ENCODE data around the gene SLC10A7.

The SLC10A7 gene

GRCh38 chr4:146490106-146490505 lies 31.6 kb downstream of the SLC10A7 start:
- DNase-seq = no peak

DNA sequence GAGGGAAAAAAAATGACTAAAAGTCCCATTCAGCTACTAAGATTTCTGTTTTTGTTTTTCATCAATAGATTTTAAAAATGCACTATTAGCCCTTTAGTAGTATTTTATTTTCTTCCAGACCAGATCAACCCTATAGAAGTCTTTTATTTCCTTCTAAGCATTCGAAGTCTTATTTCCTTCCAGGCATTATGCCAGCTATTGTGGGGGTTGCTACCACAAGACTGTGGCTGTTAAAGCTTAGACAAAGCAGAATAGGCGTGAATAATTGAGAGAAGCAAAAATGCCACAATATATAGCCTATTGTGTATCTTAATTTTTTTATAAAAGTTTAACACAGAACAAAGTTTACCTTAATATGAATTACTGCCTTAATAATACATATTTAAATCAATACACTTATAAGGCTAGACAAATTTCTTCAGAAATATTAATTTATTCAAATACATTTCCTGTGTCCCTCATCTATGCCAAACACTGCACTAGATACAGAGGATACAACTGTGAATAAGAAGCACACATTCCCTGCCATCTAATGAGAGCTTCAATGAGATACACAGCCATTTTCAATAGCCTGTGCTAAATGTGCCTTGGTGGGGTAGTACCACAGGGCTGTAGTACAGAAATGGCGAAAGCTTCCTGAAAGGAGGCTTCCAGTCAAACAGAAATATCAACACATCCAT lies 33.1 kb downstream of the SLC10A7 start:
- DNase-seq = no peak

DNA sequence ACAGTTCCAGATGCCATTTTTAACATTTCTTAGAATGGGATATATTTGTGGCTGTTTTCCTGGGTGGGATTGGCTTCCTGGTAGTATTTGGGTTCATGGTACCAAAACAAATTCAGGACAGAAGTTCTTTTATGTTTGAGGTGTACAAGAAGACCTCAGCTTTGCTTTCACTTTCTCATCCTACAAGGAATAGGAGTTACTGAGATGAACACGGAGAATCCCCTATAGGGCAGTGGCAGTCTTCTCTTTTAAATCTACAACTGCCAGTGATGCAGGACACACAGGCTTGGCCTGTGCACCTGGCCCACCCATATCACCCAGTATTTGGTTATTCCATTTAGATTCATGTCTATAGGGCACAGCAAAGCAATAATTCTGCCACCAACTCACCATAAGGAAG lies 35.2 kb downstream of the SLC10A7 start:
- DNase-seq = no peak

- no peak for DNase-seq
These were observed 35.8 kb downstream of the SLC10A7 start for GRCh38 chr4:146485968-146486367.

- no peak for DNase-seq
These were observed 39.0 kb downstream of the SLC10A7 start for GRCh38 chr4:146482788-146483187.

DNA sequence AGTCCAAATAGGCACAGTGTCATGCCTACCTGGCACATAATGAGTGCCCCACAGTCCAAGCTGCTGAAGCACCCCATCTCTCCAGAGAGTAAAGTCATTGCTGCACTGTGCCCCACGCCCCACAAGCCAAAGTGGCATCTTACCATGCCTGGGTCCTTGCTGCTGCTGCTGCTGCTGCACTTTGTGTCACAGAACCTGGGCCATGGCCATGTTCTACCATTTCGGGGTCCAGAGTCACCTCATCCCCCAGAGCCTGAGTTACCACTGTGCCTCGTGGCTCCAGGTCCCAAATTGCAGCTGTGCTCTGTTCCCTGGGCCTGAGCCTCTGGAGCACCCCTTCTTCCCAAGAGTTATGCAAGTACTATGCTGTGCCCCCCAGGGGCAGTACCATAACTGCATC lies 40.5 kb downstream of the SLC10A7 start:
- no peak for DNase-seq

- DNase-seq = no peak
These were observed 43.7 kb downstream of the SLC10A7 start for GRCh38 chr4:146478009-146478408.

DNA sequence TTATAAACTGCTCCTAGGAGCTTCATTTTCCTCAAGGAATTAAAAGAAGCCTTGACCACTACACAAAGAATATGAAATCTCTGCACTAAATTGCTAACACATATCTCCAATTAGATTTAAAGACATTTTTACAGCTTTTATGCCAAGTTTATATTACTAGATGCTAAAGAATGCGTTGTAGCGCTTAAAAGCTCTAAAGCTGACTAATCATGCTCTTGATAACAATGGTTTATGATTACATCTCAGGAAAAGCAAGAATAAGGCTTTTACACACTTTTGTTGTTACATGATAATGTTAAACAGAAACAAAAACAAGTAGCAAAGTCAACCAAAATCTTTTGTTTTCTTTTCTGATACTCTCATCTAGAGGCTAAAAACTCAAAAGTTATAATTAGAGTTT lies 44.7 kb downstream of the SLC10A7 start:
- DNase-seq = no peak

GRCh38 chr4:146472404-146472803 lies 49.3 kb downstream of the SLC10A7 start:
- DNase-seq = no peak

- DNase-seq = no peak
These were observed 51.1 kb downstream of the SLC10A7 start for GRCh38 chr4:146470604-146471003.

- no peak for DNase-seq
These were observed 52.7 kb downstream of the SLC10A7 start for GRCh38 chr4:146469022-146469421.

- no peak for DNase-seq
These were observed 56.1 kb downstream of the SLC10A7 start for GRCh38 chr4:146465628-146466027.

DNA sequence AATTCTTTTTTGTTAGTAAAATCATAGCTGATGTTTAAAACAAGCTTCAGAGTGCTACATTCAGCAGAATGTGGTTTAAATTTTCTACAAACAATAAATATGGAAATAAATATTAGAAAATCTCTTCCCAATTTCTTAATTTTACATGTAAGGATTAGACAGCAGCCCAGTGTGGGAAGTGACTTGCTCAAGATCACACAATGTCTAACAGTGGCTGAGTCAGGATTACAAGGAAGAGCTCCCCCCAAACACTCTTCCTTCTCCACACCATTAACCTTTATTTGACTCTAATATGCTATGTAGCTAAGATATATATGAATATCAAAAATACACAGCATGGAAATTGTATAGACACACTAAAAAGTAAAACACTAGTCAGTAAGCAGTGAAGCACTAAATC lies 59.5 kb downstream of the SLC10A7 start:
- no peak for DNase-seq

- no peak for DNase-seq
These were observed 63.1 kb downstream of the SLC10A7 start for GRCh38 chr4:146458594-146458993.

DNA sequence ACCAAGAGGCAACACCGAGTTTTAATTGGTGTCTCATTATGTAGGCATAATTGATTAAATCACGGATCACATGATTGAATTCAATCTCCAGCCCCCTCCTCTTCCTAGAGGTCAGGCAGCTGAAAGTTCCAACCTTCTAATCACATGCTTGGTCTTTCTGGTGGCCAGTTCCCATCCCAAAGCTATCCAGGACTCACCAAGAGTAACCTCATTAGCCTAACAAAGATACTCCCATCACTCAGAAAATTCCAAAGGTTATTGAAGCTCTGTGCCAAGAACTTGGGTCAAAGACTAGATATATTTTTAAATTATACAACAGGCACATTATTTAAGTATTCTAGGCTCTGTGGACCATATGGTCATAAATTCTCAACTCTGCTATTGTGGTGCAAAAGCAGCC lies 65.1 kb downstream of the SLC10A7 start:
- no peak for DNase-seq

DNA sequence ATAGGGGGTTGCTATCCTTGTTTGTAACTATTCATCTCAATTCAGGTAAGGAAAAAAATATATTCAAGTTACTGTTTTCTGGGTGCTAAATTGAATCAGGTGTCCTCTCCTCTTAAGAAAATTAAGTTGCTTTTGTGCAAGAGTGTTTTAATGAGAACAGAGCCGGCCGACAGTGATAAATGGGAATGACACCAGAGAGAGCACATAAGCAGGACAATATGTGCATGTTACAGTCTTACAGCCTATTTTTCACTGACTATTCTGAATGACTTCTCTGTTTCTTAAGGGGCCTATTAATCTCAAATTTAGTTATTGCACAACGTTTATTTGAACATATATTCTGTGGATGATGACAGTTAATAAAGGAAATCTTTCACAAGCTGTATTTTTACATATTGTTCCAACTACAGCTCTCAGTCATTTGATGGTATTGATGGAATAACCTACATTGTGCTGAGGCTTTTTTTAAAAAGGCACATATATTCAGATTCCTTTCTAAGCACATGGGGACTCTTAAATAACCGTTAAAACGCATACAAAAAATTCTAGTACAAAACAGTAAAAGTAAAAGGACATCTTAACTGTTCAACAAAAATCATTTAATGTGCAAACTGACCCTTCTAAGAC lies 68.4 kb downstream of the SLC10A7 start:
- DNase-seq = no peak

DNA sequence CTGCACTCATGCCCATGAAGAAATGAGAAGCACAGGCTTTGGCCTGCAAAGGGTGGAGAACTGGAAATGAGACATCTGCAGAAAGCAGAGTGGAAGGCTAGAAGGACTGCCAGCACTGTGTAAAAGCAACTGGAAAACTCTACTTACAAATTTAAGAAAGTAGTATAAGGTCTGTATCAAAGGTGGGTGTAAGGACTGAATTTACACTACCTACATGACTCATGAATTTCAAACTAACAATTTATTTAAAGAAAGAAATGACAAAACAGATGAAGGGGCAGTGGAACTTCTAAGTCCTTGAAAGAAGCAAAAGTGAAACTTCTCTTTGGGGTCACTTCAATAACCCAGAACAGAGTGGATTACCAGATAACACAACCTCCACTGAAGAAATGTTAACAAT lies 71.2 kb downstream of the SLC10A7 start:
- no peak for DNase-seq

GRCh38 chr4:146446555-146446954 lies 75.2 kb downstream of the SLC10A7 start:
- DNase-seq = no peak

- DNase-seq = no peak
These were observed 76.3 kb downstream of the SLC10A7 start for GRCh38 chr4:146445198-146446150.

GRCh38 chr4:146443525-146443924 lies 78.2 kb downstream of the SLC10A7 start:
- DNase-seq = no peak

DNA sequence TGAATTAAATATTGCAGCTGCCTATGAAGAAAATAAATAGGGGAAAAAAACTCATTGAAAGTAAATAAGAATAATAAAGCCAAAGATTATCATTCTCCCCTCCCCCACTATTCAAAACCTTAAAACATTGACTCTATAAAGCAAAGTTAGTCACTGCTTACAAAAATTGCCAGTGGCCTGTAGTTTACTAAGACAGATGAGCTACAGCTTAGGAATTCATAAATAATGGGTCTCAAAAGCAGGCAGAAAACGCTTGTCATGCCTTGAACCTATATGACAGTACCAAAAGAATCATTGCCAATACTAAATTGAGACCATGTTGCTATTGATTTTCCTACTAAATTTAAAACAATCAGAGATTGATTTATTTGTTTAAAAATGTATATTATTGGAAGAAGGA lies 78.9 kb downstream of the SLC10A7 start:
- no peak for DNase-seq

- DNase-seq = no peak
These were observed 81.7 kb downstream of the SLC10A7 start for GRCh38 chr4:146439999-146440398.

DNA sequence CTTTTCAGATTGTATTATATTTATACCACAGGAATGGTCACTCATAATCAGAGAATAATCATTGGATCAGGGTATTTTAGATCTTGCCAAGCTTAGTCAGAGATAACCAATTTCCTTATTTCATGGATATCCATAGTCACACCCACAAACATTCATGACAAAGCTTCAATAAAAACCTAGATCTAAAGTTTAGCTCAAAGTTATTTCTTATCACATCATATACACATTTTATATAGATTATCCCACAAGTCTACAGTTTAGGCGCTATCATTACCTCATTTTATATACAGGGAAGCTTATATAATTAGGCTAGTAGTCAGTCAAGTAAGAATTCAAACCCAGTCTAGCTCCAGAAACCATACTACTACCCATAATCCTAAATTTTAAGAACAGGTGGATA lies 82.3 kb downstream of the SLC10A7 start:
- no peak for DNase-seq

GRCh38 chr4:146437778-146438177 lies 84.0 kb downstream of the SLC10A7 start:
- DNase-seq = no peak

Data from CD4-positive, alpha-beta T cell treated with Interleukin-15 for 1 hour (primary cell).